B cell (primary cell): ENCODE data around the gene OR1J2. TPM values are rescaled to one million over a fixed set of nuclear protein-coding genes. Genes with fewer than 3 reads are reported as not detected.

Experiments used
- ATAC-seq: fragments of 200-7000 bp; cut with Tn5 transposase; one replicate; pipeline ENCODE4 v1.10.0; 2021; ENCODE audit warnings: low read depth, mild to moderate bottlenecking, moderate number of reproducible peaks, moderate library complexity
- CTCF ChIA-PET: fragments of 350-600 bp; sonication (Branson Sonifier 250); formaldehyde crosslinking; loops from one replicate; lab custom pipeline; 2021; ENCODE audit warnings: antibody characterized with exemption, inconsistent platforms; lab: Charles Lee
- POLR2A ChIA-PET: fragments of 350-600 bp; sonication (Branson Sonifier 250); formaldehyde crosslinking; loops from one replicate; lab custom pipeline; 2021; ENCODE audit warnings: antibody characterized with exemption; lab: Charles Lee
- DNase-seq: peaks from one replicate; pipeline ENCODE4 v3.0.0; 2013
- H2AFZ ChIP-seq: 2 replicates; pipeline ENCODE4 v1.6.1; 2012; ENCODE audit warnings: mild to moderate bottlenecking, low read depth, low read length; ENCODE audit not compliant: insufficient read depth, poor library complexity, severe bottlenecking
- H3K27ac ChIP-seq, 2 donors: 1 replicate in 1 of 2; 2 replicates in 1 of 2; pipeline ENCODE4 v1.5.1; 2012 to 2013; ENCODE audit warnings: low read length in 2 of 2, mild to moderate bottlenecking in 2 of 2, moderate library complexity in 1 of 2
- H3K27me3 ChIP-seq, 4 experiments: fragments of 200-600 bp in 1 of 4; sonication (generic) in 1 of 4; replicated peaks in 1 of 4; 1 replicate in 2 of 4; 2 replicates in 2 of 4; pipeline versions ENCODE4 v1.6.1 to v1.7.0; 2013 to 2016; ENCODE audit warnings: low read length in 3 of 4, mild to moderate bottlenecking in 2 of 4, mixed read lengths in 1 of 4, moderate library complexity in 1 of 4; ENCODE audit not compliant: insufficient read depth in 4 of 4, control insufficient read depth in 3 of 4; ENCODE audit errors: control extremely low read depth in 1 of 4
- H3K36me3 ChIP-seq, 2 experiments: replicated peaks in 1 of 2; 1 replicate in 1 of 2; 2 replicates in 1 of 2; pipeline versions ENCODE4 v1.6.1 to v1.7.1; 2013; ENCODE audit warnings: low read length in 1 of 2; ENCODE audit not compliant: insufficient read depth in 2 of 2, control insufficient read depth in 1 of 2; ENCODE audit errors: control extremely low read depth in 1 of 2, extremely low read depth in 1 of 2
- H3K4me1 ChIP-seq, 2 donors: fragments of 200-600 bp in 1 of 2; sonication (generic) in 1 of 2; 1 replicate in 1 of 2; 2 replicates in 1 of 2; pipeline versions ENCODE4 v1.5.1 to v1.6.1; 2013 to 2017; ENCODE audit warnings: low read length in 2 of 2; ENCODE audit not compliant: control insufficient read depth in 2 of 2, insufficient read depth in 2 of 2
- H3K4me2 ChIP-seq: replicated peaks from 2 replicates; pipeline ENCODE3; 2012; ENCODE audit warnings: mild to moderate bottlenecking, low read depth, low read length; ENCODE audit not compliant: poor library complexity, severe bottlenecking
- H3K4me3 ChIP-seq, 5 experiments: fragments of 200-600 bp in 1 of 5; sonication (generic) in 1 of 5; 1 replicate in 3 of 5; 2 replicates in 2 of 5; pipeline versions ENCODE4 v1.5.1 to v1.7.0; 2011 to 2016; ENCODE audit warnings: low read length in 4 of 5, mild to moderate bottlenecking in 4 of 5, low read depth in 2 of 5, control low read depth in 1 of 5, moderate library complexity in 1 of 5; ENCODE audit not compliant: insufficient read depth in 1 of 5; ENCODE audit errors: control extremely low read depth in 1 of 5, extremely low read depth in 1 of 5
- H3K79me2 ChIP-seq: fragments of 200-600 bp; sonication (generic); one replicate; pipeline ENCODE4 v1.6.0; 2016; ENCODE audit warnings: low read length; ENCODE audit not compliant: control insufficient read depth, insufficient read depth
- H3K9ac ChIP-seq: fragments of 200-600 bp; sonication (generic); 2 replicates; pipeline ENCODE4 v1.6.1; 2017; ENCODE audit warnings: mild to moderate bottlenecking, low read length, moderate library complexity
- H3K9me3 ChIP-seq, 3 donors: one replicate each; pipeline versions ENCODE4 v1.6.1 to v1.7.1; 2013; ENCODE audit warnings: low read length in 2 of 3; ENCODE audit not compliant: control insufficient read depth in 2 of 3, insufficient read depth in 1 of 3; ENCODE audit errors: control extremely low read depth in 1 of 3
- H4K20me1 ChIP-seq: 2 replicates; pipeline ENCODE4 v1.6.0; 2012; ENCODE audit warnings: mild to moderate bottlenecking, low read length; ENCODE audit not compliant: insufficient read depth, control insufficient read depth, poor library complexity, severe bottlenecking
- H3K27ac Mint-ChIP-seq: one replicate; pipeline ENCODE4 v1.8.0; 2021; ENCODE audit warnings: mixed read lengths
- H3K27me3 Mint-ChIP-seq: one replicate; pipeline ENCODE4 v1.8.0; 2021; ENCODE audit warnings: mixed read lengths
- H3K4me1 Mint-ChIP-seq: one replicate; pipeline ENCODE4 v1.8.0; 2021; ENCODE audit warnings: mixed read lengths
- H3K4me3 Mint-ChIP-seq: one replicate; pipeline ENCODE4 v1.8.0; 2021; ENCODE audit warnings: mixed read lengths
- H3K9me3 Mint-ChIP-seq: one replicate; pipeline ENCODE4 v1.8.0; 2022; ENCODE audit warnings: mixed read lengths; ENCODE audit not compliant: insufficient read depth
- EZH2 ChIP-seq: IDR thresholded peaks from 2 replicates; pipeline ENCODE4 v1.6.1; 2012; ENCODE audit warnings: borderline replicate concordance, low read depth, mild to moderate bottlenecking, moderate library complexity, low read length; ENCODE audit not compliant: insufficient read depth, poor library complexity, severe bottlenecking
- WGBS: methylation state at CpG from one replicate; pipeline ENCODE4 v1.1.5; 2013; ENCODE audit warnings: missing lambda C conversion rate; ENCODE audit not compliant: insufficient coverage; 5-methylcytosine and 5-hydroxymethylcytosine counted together
- intact Hi-C: fragments of 100-400 bp; cut with micrococcal nuclease; formaldehyde crosslinking; loops from one replicate; pipeline ENCODE4 v1.10.0; 2022
- polyA plus RNA-seq: library from polyadenylated mRNA; depleted of rRNA; stranded (reverse); fragments of >200 nt; gene quantifications from 2 replicates; pipeline ENCODE4 v1.2.3, GENCODE V29; 2012
- total RNA-seq, 2 donors: library from RNA; stranded (reverse); fragments of 120-200 nt in 1 of 2; gene quantifications; 1 replicate in 1 of 2; 2 replicates in 1 of 2; pipeline versions ENCODE4 v1.2.3 to v1.2.4, GENCODE V29; 2013 to 2022
- TF ChIP-seq, protein P1 (sequence below): fragments of 200-600 bp; IDR thresholded peaks from one replicate; pipeline ENCODE4 v1.8.0; 2022; ENCODE audit warnings: antibody characterized with exemption, mild to moderate bottlenecking

Gene OR1J2
- total and polyA plus RNA-seq, 2 donors (not counting 1 experiment from before 2014, with no cell fraction given), result not detected

DNA sequence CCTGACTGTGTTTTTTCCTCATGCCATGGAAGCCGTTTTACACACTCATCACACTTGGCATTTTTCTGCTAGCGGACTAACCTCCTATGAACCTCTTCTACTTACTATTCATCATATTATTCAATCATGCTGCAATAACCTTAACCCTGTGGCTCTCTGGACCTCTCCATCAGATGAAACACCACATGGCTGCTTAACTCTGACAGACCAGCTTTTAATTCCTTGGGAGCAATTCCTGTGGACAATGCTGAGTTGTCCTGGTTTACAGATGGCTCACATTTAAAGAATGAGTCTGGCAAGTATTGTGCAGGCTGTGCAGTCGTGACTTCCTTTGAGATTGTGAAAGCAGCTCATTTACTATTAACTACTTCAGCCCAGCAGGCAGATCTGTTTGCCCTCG is 41.9 kb upstream of the OR1J2 start:
- H3K4me3 Mint-ChIP-seq, result no peak overlapping the region
- H2AFZ ChIP-seq, result no peak overlapping the region
- H3K27me3 ChIP-seq, result peaks cover 0 to 7% (median 1%) of the 10 kb centered on the region in 4 experiments
- H3K36me3 ChIP-seq, result no peaks in the 10 kb centered on the region
- H3K4me3 ChIP-seq, result no peak overlapping the region
- ChIA-PET CTCF (interaction anchor here (0.6 kb wide), 1 partner anchor 118 kb away, joined by 4 read pairs; no protein-coding TSS in a partner anchor), POLR2A (no interaction called here)
- peaks cover 27% of the 10 kb centered on the region for H3K27me3 Mint-ChIP-seq
- DNase-seq (no peak), ATAC-seq (no peak)
- peaks cover 11% of the 10 kb centered on the region for H3K4me1 Mint-ChIP-seq
- H3K9me3 ChIP-seq, result peaks cover 0 to 5% (median 0%) of the 10 kb centered on the region in 3 donors
- intact Hi-C loops, result no loop called here
- H4K20me1 ChIP-seq, result no peaks in the 10 kb centered on the region
- no peak overlapping the region for H3K27ac ChIP-seq
- H3K27ac Mint-ChIP-seq, result no peak overlapping the region
- peaks cover 6 to 13% of the 10 kb centered on the region in 2 donors for H3K4me1 ChIP-seq
- H3K9ac ChIP-seq, result no peak overlapping the region
- WGBS, result 86% methylated on average over 2 of the region's 4 CpGs
- no peaks in the 10 kb centered on the region for H3K9me3 Mint-ChIP-seq
- TF ChIP-seq, protein P1, sequence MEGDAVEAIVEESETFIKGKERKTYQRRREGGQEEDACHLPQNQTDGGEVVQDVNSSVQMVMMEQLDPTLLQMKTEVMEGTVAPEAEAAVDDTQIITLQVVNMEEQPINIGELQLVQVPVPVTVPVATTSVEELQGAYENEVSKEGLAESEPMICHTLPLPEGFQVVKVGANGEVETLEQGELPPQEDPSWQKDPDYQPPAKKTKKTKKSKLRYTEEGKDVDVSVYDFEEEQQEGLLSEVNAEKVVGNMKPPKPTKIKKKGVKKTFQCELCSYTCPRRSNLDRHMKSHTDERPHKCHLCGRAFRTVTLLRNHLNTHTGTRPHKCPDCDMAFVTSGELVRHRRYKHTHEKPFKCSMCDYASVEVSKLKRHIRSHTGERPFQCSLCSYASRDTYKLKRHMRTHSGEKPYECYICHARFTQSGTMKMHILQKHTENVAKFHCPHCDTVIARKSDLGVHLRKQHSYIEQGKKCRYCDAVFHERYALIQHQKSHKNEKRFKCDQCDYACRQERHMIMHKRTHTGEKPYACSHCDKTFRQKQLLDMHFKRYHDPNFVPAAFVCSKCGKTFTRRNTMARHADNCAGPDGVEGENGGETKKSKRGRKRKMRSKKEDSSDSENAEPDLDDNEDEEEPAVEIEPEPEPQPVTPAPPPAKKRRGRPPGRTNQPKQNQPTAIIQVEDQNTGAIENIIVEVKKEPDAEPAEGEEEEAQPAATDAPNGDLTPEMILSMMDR, result no peak
- TF ChIP-seq EZH2, result no peak
- H3K79me2 ChIP-seq, result no peaks in the 10 kb centered on the region
- no peak overlapping the region for H3K4me2 ChIP-seq

DNA sequence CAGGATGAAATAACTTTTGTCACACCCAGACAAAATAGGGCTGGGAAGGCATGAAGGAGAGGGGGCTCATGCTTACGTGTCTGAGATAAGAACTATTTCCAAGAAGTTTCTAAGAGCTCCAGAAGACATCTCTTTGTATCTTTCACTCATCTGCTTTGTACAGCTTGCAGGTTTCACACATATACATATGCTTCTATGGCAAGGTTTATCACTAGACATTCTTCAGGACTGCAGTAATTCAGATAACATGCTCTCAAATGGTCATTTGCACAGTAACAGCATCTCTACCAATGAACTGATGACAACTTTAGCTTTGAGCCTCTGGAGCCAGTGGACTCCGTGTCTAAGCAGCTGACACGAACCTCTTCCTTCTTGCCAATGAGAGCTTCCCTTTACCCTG is 36.0 kb upstream of the OR1J2 start:
- Histone ChIP-seq H3K9ac (no peak overlapping the region), H3K27me3 (peaks cover 0 to 6% (median 2%) of the 10 kb centered on the region in 4 experiments), H2AFZ (no peak overlapping the region), H3K4me2 (no peak overlapping the region), H3K4me3 (no peak overlapping the region), H3K27ac (no peak overlapping the region), H3K4me1 (no peaks in the 10 kb centered on the region), H3K9me3 (no peaks in the 10 kb centered on the region), H3K36me3 (no peaks in the 10 kb centered on the region), H3K79me2 (no peaks in the 10 kb centered on the region), H4K20me1 (no peaks in the 10 kb centered on the region)
- no peak for ATAC-seq
- Mint-ChIP-seq H3K27ac (no peak overlapping the region), H3K9me3 (no peaks in the 10 kb centered on the region), H3K27me3 (peaks cover 61% of the 10 kb centered on the region), H3K4me1 (no peaks in the 10 kb centered on the region), H3K4me3 (no peak overlapping the region)
- 90% methylated on average over 3 of the region's 3 CpGs for WGBS
- CTCF ChIA-PET, result interaction anchor here (0.7 to 1.9 kb wide), 2 partner anchors 9 to 326 kb away, joined by 3 to 6 read pairs; no protein-coding TSS in a partner anchor
- intact Hi-C loops, result no loop called here
- POLR2A ChIA-PET, result no interaction called here
- TF ChIP-seq EZH2, result no peak
- TF ChIP-seq, protein P1, result no peak
- no peak for DNase-seq
